Neuron (in vitro differentiated cells): ENCODE measurements around the gene SPDYE8.
"Not testable (repeated sequence)": the region's sequence is repeated elsewhere in the genome, so short reads cannot be mapped to it uniquely, and the experiment has no call there.

Source experiments
- H2AFZ ChIP-seq: one replicate; pipeline ENCODE4 v1.6.1; 2013; ENCODE audit warnings: low read depth, mild to moderate bottlenecking, inconsistent platforms, low read length, moderate library complexity
- H3K27me3 ChIP-seq: one replicate; pipeline ENCODE4 v1.6.1; 2013; ENCODE audit warnings: low read length; ENCODE audit not compliant: insufficient read depth
- H3K36me3 ChIP-seq: one replicate; pipeline ENCODE4 v1.6.1; 2013; ENCODE audit warnings: low read length; ENCODE audit not compliant: insufficient read depth
- H3K4me1 ChIP-seq: one replicate; pipeline ENCODE4 v1.6.1; 2013; ENCODE audit warnings: low read length; ENCODE audit not compliant: insufficient read depth
- H3K4me3 ChIP-seq: 2 replicates; pipeline ENCODE4 v1.5.1; 2013; ENCODE audit warnings: mild to moderate bottlenecking, low read length, moderate library complexity
- H3K9me3 ChIP-seq: one replicate; pipeline ENCODE4 v1.6.1; 2013; ENCODE audit warnings: low read length

Gene SPDYE8

GRCh38 chr7:73029666-73030065 is at the start of gene SPDYE8:
SPDYE8 (minus strand) TSS chr7:73029766; CDS start chr7:73027966, 1,800 bp downstream.
- not testable (repeated sequence) for H3K4me3 ChIP-seq, H3K4me1 ChIP-seq, H3K36me3 ChIP-seq, H3K9me3 ChIP-seq, H3K27me3 ChIP-seq, H2AFZ ChIP-seq

GRCh38 chr7:73057811-73058210 is 28.2 kb upstream of the SPDYE8 start, which contains the start of gene SPDYE11:
SPDYE11 (minus strand) TSS chr7:73057911; CDS start chr7:73056111, 1,800 bp downstream.
- not testable (repeated sequence) for H2AFZ ChIP-seq, H3K4me1 ChIP-seq, H3K27me3 ChIP-seq, H3K36me3 ChIP-seq, H3K4me3 ChIP-seq, H3K9me3 ChIP-seq

- H3K27me3 ChIP-seq, H3K4me1 ChIP-seq, H2AFZ ChIP-seq, H3K36me3 ChIP-seq, H3K9me3 ChIP-seq: not testable (repeated sequence)
- H3K4me3 ChIP-seq = peak overlapping the region; percentile 52
Observed at GRCh38 chr7:73006491-73006890, 23.1 kb downstream of the SPDYE8 start.

- H2AFZ ChIP-seq, H3K36me3 ChIP-seq, H3K4me1 ChIP-seq, H3K9me3 ChIP-seq, H3K27me3 ChIP-seq: not testable (repeated sequence)
- H3K4me3 ChIP-seq = peak overlapping the region; percentile 57
Observed at GRCh38 chr7:73005693-73006447, 23.7 kb downstream of the SPDYE8 start.

GRCh38 chr7:73005356-73005692 is 24.2 kb downstream of the SPDYE8 start:
- H3K4me3 ChIP-seq = peak overlapping the region; percentile 57
- H3K36me3 ChIP-seq, H3K27me3 ChIP-seq, H2AFZ ChIP-seq, H3K4me1 ChIP-seq, H3K9me3 ChIP-seq: not testable (repeated sequence)

GRCh38 chr7:72997887-72998468 is 31.6 kb downstream of the SPDYE8 start:
- not testable (repeated sequence) for H3K4me3 ChIP-seq, H3K4me1 ChIP-seq, H3K27me3 ChIP-seq, H2AFZ ChIP-seq, H3K9me3 ChIP-seq, H3K36me3 ChIP-seq

- not testable (repeated sequence) for H3K4me3 ChIP-seq, H3K27me3 ChIP-seq, H3K4me1 ChIP-seq, H3K36me3 ChIP-seq, H3K9me3 ChIP-seq, H2AFZ ChIP-seq
Observed at GRCh38 chr7:72997447-72997846, 32.1 kb downstream of the SPDYE8 start.

- not testable (repeated sequence) for H3K9me3 ChIP-seq, H3K27me3 ChIP-seq, H3K4me3 ChIP-seq, H3K4me1 ChIP-seq, H2AFZ ChIP-seq, H3K36me3 ChIP-seq
Observed at GRCh38 chr7:72995484-72995883, 34.1 kb downstream of the SPDYE8 start.

- H3K4me1 ChIP-seq = not testable (repeated sequence)
Observed at GRCh38 chr7:72990146-72990913, 39.2 kb downstream of the SPDYE8 start.

GRCh38 chr7:72982084-72982483 is 47.5 kb downstream of the SPDYE8 start:
- not testable (repeated sequence) for H3K9me3 ChIP-seq, H3K4me1 ChIP-seq, H3K36me3 ChIP-seq, H2AFZ ChIP-seq, H3K4me3 ChIP-seq, H3K27me3 ChIP-seq

More at GRCh38 chr7:72990146-72990913, 39.2 kb downstream of the SPDYE8 start:
- not testable (repeated sequence) for H3K36me3 ChIP-seq, H3K4me3 ChIP-seq, H2AFZ ChIP-seq, H3K9me3 ChIP-seq, H3K27me3 ChIP-seq

GRCh38 chr7:72980382-72980781 is 49.2 kb downstream of the SPDYE8 start:
- H3K4me1 ChIP-seq, H2AFZ ChIP-seq, H3K36me3 ChIP-seq, H3K27me3 ChIP-seq, H3K9me3 ChIP-seq, H3K4me3 ChIP-seq: not testable (repeated sequence)

- H3K36me3 ChIP-seq, H2AFZ ChIP-seq, H3K4me3 ChIP-seq, H3K27me3 ChIP-seq, H3K9me3 ChIP-seq, H3K4me1 ChIP-seq: not testable (repeated sequence)
Observed at GRCh38 chr7:72976434-72976833, 53.1 kb downstream of the SPDYE8 start.

GRCh38 chr7:72975656-72976286 is 53.8 kb downstream of the SPDYE8 start:
- H3K27me3 ChIP-seq, H3K9me3 ChIP-seq, H3K4me1 ChIP-seq, H2AFZ ChIP-seq, H3K36me3 ChIP-seq, H3K4me3 ChIP-seq: not testable (repeated sequence)
